ENCODE results near the gene NUP133. TPM values are rescaled to one million over a fixed set of nuclear protein-coding genes. Genes with fewer than 3 reads are reported as not detected.

Gene NUP133
- total and polyA plus RNA-seq, 10 of the 15 experiments (the other 5 are each of a cell fraction or from before 2014, with no cell fraction given): 10.9 to 45.4 (median 29.2) TPM

DNA sequence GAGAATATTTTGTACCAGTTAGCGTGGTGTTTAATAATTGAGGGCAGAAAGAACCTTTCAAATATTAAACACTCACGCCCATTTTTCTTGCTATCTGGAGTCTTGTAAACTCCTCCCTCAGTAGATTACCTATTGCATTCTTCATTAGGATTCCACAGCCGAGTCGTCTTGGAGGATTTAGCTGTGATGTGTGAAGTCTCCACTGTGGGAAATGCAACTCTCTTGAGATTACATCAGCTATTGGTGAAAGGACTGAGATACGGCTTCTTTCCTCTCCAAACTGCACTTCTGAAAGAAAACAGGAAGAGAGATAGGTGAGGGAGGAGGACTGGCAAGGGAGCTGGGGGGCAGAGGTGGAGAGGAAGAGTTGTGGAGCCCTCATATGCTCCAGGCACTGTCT, 110.4 kb downstream of the NUP133 start:
- Histone ChIP-seq H3K27me3 (replicated peaks in 1 of 2; ENCODE audit: control insufficient read depth in 2 of 2, insufficient read depth in 2 of 2, low read length in 1 of 2) (peaks cover 2 to 3% of the 10 kb centered on the region in 2 experiments; a peak in 2 of 4 replicates), H3K4me3 (no peak overlapping the region), H3K9me3 (replicated peaks; ENCODE audit: control insufficient read depth, insufficient read depth, low read length) (no peaks in the 10 kb centered on the region), H3K79me2 (ENCODE audit: control insufficient read depth, insufficient read depth, low read length) (no peaks in the 10 kb centered on the region), H3K9ac (ENCODE audit: control insufficient read depth, insufficient read depth, low read length) (no peak overlapping the region), H2AFZ (ENCODE audit: control insufficient read depth, low read depth, low read length) (no peak overlapping the region), H3K4me2 (ENCODE audit: control insufficient read depth, insufficient read depth) (no peak overlapping the region), H3K27ac (ENCODE audit: control insufficient read depth, insufficient read depth) (no peak overlapping the region), H4K20me1 (ENCODE audit: control insufficient read depth, insufficient read depth) (no peaks in the 10 kb centered on the region), H3K4me1 (ENCODE audit: control insufficient read depth, insufficient read depth, low read length) (no peaks in the 10 kb centered on the region), H3K36me3 (ENCODE audit: control insufficient read depth in 2 of 2, insufficient read depth in 2 of 2, low read length in 1 of 2) (no peaks in the 10 kb centered on the region)
- no TSS peak for BruUV-seq (replicated peaks)
- SMC1A ChIA-PET (ENCODE audit: uncharacterized antibody, unreplicated experiment): no interaction called here
- POLR2A ChIA-PET: no interaction called here
- whole genome bisulfite sequencing (ENCODE audit: insufficient coverage, insufficient replicate concordance, low lambda C conversion rate, missing lambda C conversion rate): 34% methylated on average over 5 of the region's 5 CpGs
- FAIRE-seq (no peak), DNase-seq (ENCODE audit: low read depth, low spot score) (no peak), ATAC-seq (no peak)
- RAD21 ChIA-PET (ENCODE audit: unreplicated experiment): no interaction called here
- in situ Hi-C loops (cut with MboI) (no loop called here), intact Hi-C loops (cut with micrococcal nuclease; ENCODE audit: unreplicated experiment) (no loop called here)
- CTCF ChIA-PET: interaction anchor here (0.8 kb wide), 1 partner anchor 9 kb away, joined by 3 read pairs; no protein-coding TSS in a partner anchor
- no peak for TF ChIP-seq POU2F2 (IDR thresholded peaks at IDR 0.05; ENCODE audit: borderline replicate concordance, low read depth, low read length)
- TF ChIP-seq RELA (IDR thresholded peaks at IDR 0.05; ENCODE audit: borderline replicate concordance, partially characterized antibody): no peak
- no peak for TF ChIP-seq CBFB (IDR thresholded peaks at IDR 0.05; ENCODE audit: low read depth)
- TF ChIP-seq ZNF274 (IDR thresholded peaks at IDR 0.05; ENCODE audit: insufficient read depth, insufficient read length): no peak
- no peak for TF ChIP-seq PAX8 (IDR thresholded peaks at IDR 0.05)
- no peak for TF ChIP-seq NR2F1 (conservative IDR thresholded peaks at IDR 0.05)
- no peak for TF ChIP-seq KDM1A (IDR thresholded peaks at IDR 0.05; ENCODE audit: borderline replicate concordance)
- TF ChIP-seq ELK1 (IDR thresholded peaks at IDR 0.05; ENCODE audit: low read depth, low read length): no peak
- no peak for TF ChIP-seq HDAC6 (IDR thresholded peaks at IDR 0.05; ENCODE audit: unreplicated experiment)
- TF ChIP-seq YY1 (IDR thresholded peaks at IDR 0.05; ENCODE audit: low read depth, low read length): no peak
- no peak for TF ChIP-seq BCL11A (IDR thresholded peaks at IDR 0.05; ENCODE audit: low read depth, low read length)
- TF ChIP-seq E2F8 (IDR thresholded peaks at IDR 0.05; ENCODE audit: low read depth, partially characterized antibody): no peak
- no peak for TF ChIP-seq SP1 (IDR thresholded peaks at IDR 0.05; ENCODE audit: low read depth, low read length)
